IMR-90 (cell line): ENCODE measurements around the gene COPZ2. TPM values are rescaled to one million over a fixed set of nuclear protein-coding genes. Genes with fewer than 3 reads are reported as not detected.
"Not testable (repeated sequence)": the region's sequence is repeated elsewhere in the genome, so short reads cannot be mapped to it uniquely, and the experiment has no call there.

Source experiments
- ATAC-seq: fragments of 200-7000 bp; cut with Tn5 transposase; 2 replicates; pipeline ENCODE4 v1.9.1; 2020; ENCODE audit warnings: low read depth, mild to moderate bottlenecking, moderate library complexity
- BruUV-seq: library from RNA; stranded (reverse); fragments of 400-500 nt; replicated peaks from 2 replicates; lab custom pipeline; 2021; lab: Mats Ljungman, UMichigan
- CTCF ChIA-PET: fragments of 300-600 bp; formaldehyde crosslinking; extraction: SDS; loops from one replicate; lab custom pipeline; 2021; ENCODE audit warnings: antibody characterized with exemption; lab: Yijun Ruan, JAX
- POLR2A ChIA-PET: fragments of 300-600 bp; sonication (Branson Sonifier 250); formaldehyde crosslinking; loops from one replicate; lab custom pipeline; 2022; ENCODE audit warnings: antibody characterized with exemption; ENCODE audit not compliant: unreplicated experiment; lab: Charles Lee
- DNase-seq: peaks from one replicate; pipeline ENCODE4 v3.0.0; 2013
- H2AFZ ChIP-seq: replicated peaks from 2 replicates; pipeline ENCODE3; 2013; ENCODE audit warnings: low read length, mild to moderate bottlenecking; ENCODE audit not compliant: poor library complexity
- H2AK5ac ChIP-seq: 2 replicates; pipeline ENCODE4 v1.6.1; 2013; ENCODE audit warnings: low read depth, low read length, inconsistent platforms
- H2AK9ac ChIP-seq: replicated peaks from 2 replicates; pipeline ENCODE3; 2013; ENCODE audit warnings: mild to moderate bottlenecking, low read depth, low read length, moderate library complexity; ENCODE audit not compliant: poor library complexity
- H2BK120ac ChIP-seq: 2 replicates; pipeline ENCODE4 v1.6.1; 2013; ENCODE audit warnings: low read depth, low read length, inconsistent platforms
- H2BK15ac ChIP-seq: 3 replicates; pipeline ENCODE4 v1.6.1; 2013; ENCODE audit warnings: low read depth, low read length, inconsistent platforms
- H2BK20ac ChIP-seq: 2 replicates; pipeline ENCODE4 v1.6.1; 2013; ENCODE audit warnings: low read depth, mild to moderate bottlenecking, inconsistent platforms, low read length, moderate library complexity
- H2BK5ac ChIP-seq: 2 replicates; pipeline ENCODE4 v1.6.1; 2013; ENCODE audit warnings: mild to moderate bottlenecking, low read depth, low read length, inconsistent platforms; ENCODE audit not compliant: poor library complexity, severe bottlenecking
- H3K14ac ChIP-seq: replicated peaks from 2 replicates; pipeline ENCODE4 v1.6.1; 2013; ENCODE audit warnings: low read depth, low read length, inconsistent platforms
- H3K18ac ChIP-seq: 2 replicates; pipeline ENCODE4 v1.6.1; 2013; ENCODE audit warnings: low read depth, low read length, control low read depth
- H3K23ac ChIP-seq: 2 replicates; pipeline ENCODE4 v1.6.1; 2013; ENCODE audit warnings: low read depth, low read length, inconsistent platforms
- H3K27ac ChIP-seq: 2 replicates; pipeline ENCODE4 v1.5.1; 2013; ENCODE audit warnings: mild to moderate bottlenecking, control low read depth, low read length; ENCODE audit not compliant: insufficient read depth
- H3K27me3 ChIP-seq: 2 replicates; pipeline ENCODE4 v1.6.1; 2013; ENCODE audit warnings: low read length; ENCODE audit not compliant: control insufficient read depth, insufficient read depth
- H3K36me3 ChIP-seq: 2 replicates; pipeline ENCODE4 v1.6.1; 2013; ENCODE audit warnings: low read length, mixed read lengths; ENCODE audit not compliant: control insufficient read depth, insufficient read depth
- H3K4ac ChIP-seq: 2 replicates; pipeline ENCODE4 v1.6.1; 2013; ENCODE audit warnings: low read depth, low read length, inconsistent platforms
- H3K4me1 ChIP-seq: 2 replicates; pipeline ENCODE4 v1.6.1; 2013; ENCODE audit warnings: low read length, mixed read lengths; ENCODE audit not compliant: control insufficient read depth, insufficient read depth
- H3K4me2 ChIP-seq: 2 replicates; pipeline ENCODE4 v1.6.1; 2013; ENCODE audit warnings: low read depth, mild to moderate bottlenecking, control low read depth, low read length, moderate library complexity
- H3K4me3 ChIP-seq: 2 replicates; pipeline ENCODE4 v1.5.1; 2013; ENCODE audit warnings: low read depth, mild to moderate bottlenecking, control low read depth, low read length, moderate library complexity; ENCODE audit not compliant: insufficient read depth
- H3K56ac ChIP-seq: 2 replicates; pipeline ENCODE4 v1.6.1; 2013; ENCODE audit warnings: low read length, inconsistent platforms; ENCODE audit not compliant: insufficient read depth; ENCODE audit errors: extremely low read depth
- H3K79me1 ChIP-seq, 2 experiments: 2 replicates each; pipeline ENCODE4 v1.6.1; 2013; ENCODE audit warnings: low read length in 2 of 2, inconsistent platforms in 1 of 2, low read depth in 1 of 2
- H3K9ac ChIP-seq: 2 replicates; pipeline ENCODE4 v1.6.1; 2013; ENCODE audit warnings: low read depth, low read length, control low read depth
- H3K9me1 ChIP-seq: 2 replicates; pipeline ENCODE4 v1.6.1; 2013; ENCODE audit warnings: low read length, inconsistent platforms; ENCODE audit not compliant: insufficient read depth
- H3K9me3 ChIP-seq: 2 replicates; pipeline ENCODE4 v1.6.1; 2013; ENCODE audit warnings: low read length; ENCODE audit not compliant: control insufficient read depth, insufficient read depth
- H4K20me1 ChIP-seq: 2 replicates; pipeline ENCODE4 v1.6.1; 2013; ENCODE audit warnings: low read length, inconsistent platforms; ENCODE audit not compliant: insufficient read depth
- H4K5ac ChIP-seq: 2 replicates; pipeline ENCODE4 v1.6.1; 2013; ENCODE audit warnings: mild to moderate bottlenecking, low read depth, low read length, control low read depth
- H4K8ac ChIP-seq, 2 experiments: 2 replicates each; pipeline ENCODE4 v1.6.1; 2013; ENCODE audit warnings: low read depth in 2 of 2, low read length in 2 of 2, control low read depth in 1 of 2, inconsistent platforms in 1 of 2
- H4K91ac ChIP-seq: 2 replicates; pipeline ENCODE4 v1.6.1; 2013; ENCODE audit warnings: low read depth, low read length, inconsistent platforms; ENCODE audit not compliant: insufficient read depth
- WGBS, 2 experiments: methylation state at CpG; one replicate each; pipeline versions ENCODE4 v1.1.5 to v1.1.7; 2013; ENCODE audit warnings: missing lambda C conversion rate in 2 of 2; ENCODE audit not compliant: insufficient read length in 1 of 2; ENCODE audit errors: extremely low coverage in 2 of 2; 5-methylcytosine and 5-hydroxymethylcytosine counted together
- dilution Hi-C: fragments of 300-500 bp; cut with HindIII; formaldehyde crosslinking; loops from one replicate; pipeline ENCODE4 v1.14.3; 2018; ENCODE audit warnings: low sequenced_read_pairs; ENCODE audit not compliant: unreplicated experiment
- in situ Hi-C: fragments of 300-500 bp; cut with MboI; formaldehyde crosslinking; loops from 3 replicates; pipeline ENCODE4 v1.14.3; 2019; ENCODE audit warnings: low sequenced_read_pairs, inconsistent platforms, mixed read lengths
- intact Hi-C: fragments of 100-400 bp; cut with micrococcal nuclease; formaldehyde crosslinking; loops from 2 replicates; pipeline ENCODE4 v1.10.0; 2022
- polyA plus RNA-seq, 3 experiments: library from polyadenylated mRNA; depleted of rRNA; stranded (reverse); fragments of >200 nt; gene quantifications; 2 replicates each; pipeline ENCODE4 v1.2.3, GENCODE V29; 2012; ENCODE audit warnings: low replicate concordance in 1 of 3
- total RNA-seq: library from RNA; depleted of rRNA; stranded (reverse); fragments of >200 nt; gene quantifications from 2 replicates; pipeline ENCODE4 v1.2.3, GENCODE V29; 2012

The COPZ2 gene
- total and polyA plus RNA-seq, 2 of the 4 experiments (the other 2 are of a cell fraction), result 41.0 to 86.1 TPM

DNA sequence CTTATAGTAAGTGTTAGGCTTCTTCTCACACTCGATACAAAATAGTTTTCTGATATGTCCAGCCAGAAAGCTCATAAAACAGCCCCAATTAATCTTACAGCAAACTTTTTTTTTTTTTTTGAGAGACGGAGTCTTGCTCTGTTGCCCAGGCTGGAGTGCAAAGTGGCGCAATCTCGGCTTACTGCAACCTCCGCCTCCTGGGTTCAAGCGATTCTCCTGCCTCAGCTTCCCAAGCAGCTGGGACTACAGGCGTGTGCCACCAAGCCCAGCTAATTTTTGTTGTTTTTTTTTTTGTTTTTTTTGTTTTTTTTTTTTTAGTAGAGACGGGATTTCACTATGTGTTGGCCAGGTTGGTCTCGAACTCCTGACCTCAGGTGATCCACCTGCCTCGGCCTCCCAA, 39.6 kb upstream of the COPZ2 start:
- H2AFZ ChIP-seq, H3K9ac ChIP-seq, H3K9me1 ChIP-seq, H3K4me2 ChIP-seq, in situ Hi-C loops, H2BK15ac ChIP-seq, H4K8ac ChIP-seq, BruUV-seq, H3K4me1 ChIP-seq, ATAC-seq, H2BK20ac ChIP-seq, H3K18ac ChIP-seq, H3K14ac ChIP-seq, H3K23ac ChIP-seq, DNase-seq, H2AK9ac ChIP-seq, H3K27me3 ChIP-seq, intact Hi-C loops, H3K4ac ChIP-seq, H3K4me3 ChIP-seq, H4K5ac ChIP-seq, H2BK5ac ChIP-seq, H3K27ac ChIP-seq, H2AK5ac ChIP-seq, H3K56ac ChIP-seq, dilution Hi-C loops, H3K9me3 ChIP-seq, H2BK120ac ChIP-seq, H4K91ac ChIP-seq: not testable (repeated sequence)
- H3K36me3 ChIP-seq, result peaks cover 20% of the 10 kb centered on the region
- CTCF ChIA-PET, result interaction anchor here (0.6 kb wide), 1 partner anchor 12 kb away, joined by 4 read pairs; no protein-coding TSS in a partner anchor
- H4K20me1 ChIP-seq, result peaks cover 28% of the 10 kb centered on the region
- POLR2A ChIA-PET, result interaction anchor here (0.6 kb wide), 2 partner anchors 24 to 71 kb away, joined by 4 to 9 read pairs; no protein-coding TSS in a partner anchor
- whole genome bisulfite sequencing, 2 experiments, result 100% methylated on average over 1 of the region's 10 CpGs; no CpG with 5 or more reads in 1 of the 2 experiments
- peaks cover 32 to 50% of the 10 kb centered on the region in 2 experiments for H3K79me1 ChIP-seq
